Glomerular visceral epithelial cell (primary cell): ENCODE measurements around the gene CDH13.

Experiments used
- DNase-seq: peaks from one replicate; pipeline ENCODE4 v3.0.0-alpha.2; 2016; ENCODE audit errors: extremely low spot score

Gene CDH13

DNA sequence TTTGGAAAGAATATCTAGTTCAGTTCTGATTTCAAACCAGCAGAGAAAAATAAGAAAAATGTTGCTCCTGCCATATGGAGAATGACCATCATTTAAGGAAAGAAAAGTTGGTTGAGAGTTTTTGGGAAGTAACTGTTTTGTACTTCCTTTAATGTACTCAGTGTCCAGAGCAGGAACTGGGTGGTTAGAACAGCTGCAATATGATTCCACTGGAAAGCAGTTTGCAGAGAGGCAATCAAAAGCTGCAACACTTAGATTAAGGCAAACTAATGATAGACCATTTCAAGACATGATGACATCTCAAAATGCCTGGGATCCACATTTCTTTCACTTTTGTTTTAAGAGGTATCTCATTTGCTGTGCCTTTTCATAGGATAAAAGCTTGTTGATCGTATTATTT is 867.7 kb downstream of the CDH13 start:
- DNase-seq = no peak

DNA sequence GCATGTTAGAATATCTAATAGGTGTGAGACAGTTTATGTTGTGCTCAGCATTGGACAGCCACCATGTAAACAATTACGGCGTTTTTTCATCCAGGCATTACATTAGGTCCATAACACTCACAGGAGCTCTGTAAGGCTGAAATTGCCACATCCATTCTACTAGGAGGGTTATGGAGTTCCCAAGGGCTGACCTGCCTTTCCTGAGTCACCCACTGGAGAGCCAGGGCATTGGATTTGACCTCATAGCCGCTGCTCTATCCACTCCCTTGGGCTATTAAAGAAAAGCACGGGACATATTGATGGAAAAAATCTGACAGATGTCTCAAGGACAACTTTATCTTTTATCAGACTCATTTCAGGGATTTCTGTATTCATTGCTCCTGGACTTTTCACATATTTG is 874.7 kb downstream of the CDH13 start:
- no peak for DNase-seq

DNA sequence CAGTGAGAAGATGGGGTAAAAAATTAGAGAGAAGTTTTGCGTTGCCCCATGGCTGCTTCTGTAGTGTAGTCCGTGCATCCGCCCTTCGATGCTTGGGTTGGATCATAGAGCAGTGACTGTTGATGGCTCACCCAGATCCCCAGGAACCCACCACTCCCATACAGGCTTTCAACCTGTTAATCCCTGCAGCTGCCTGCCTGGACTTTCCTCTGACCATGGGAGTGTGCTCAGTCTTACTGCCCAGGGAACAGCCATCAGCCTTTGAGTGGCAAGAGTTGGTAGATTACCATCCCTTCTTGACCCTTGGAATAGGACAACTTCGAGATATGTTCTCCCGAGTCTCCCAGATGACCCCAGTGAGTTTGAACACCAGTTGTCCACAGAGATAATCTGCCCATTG is 881.5 kb downstream of the CDH13 start:
- DNase-seq = no peak

GRCh38 chr16:83509316-83509715 is 882.5 kb downstream of the CDH13 start:
- DNase-seq = no peak

DNA sequence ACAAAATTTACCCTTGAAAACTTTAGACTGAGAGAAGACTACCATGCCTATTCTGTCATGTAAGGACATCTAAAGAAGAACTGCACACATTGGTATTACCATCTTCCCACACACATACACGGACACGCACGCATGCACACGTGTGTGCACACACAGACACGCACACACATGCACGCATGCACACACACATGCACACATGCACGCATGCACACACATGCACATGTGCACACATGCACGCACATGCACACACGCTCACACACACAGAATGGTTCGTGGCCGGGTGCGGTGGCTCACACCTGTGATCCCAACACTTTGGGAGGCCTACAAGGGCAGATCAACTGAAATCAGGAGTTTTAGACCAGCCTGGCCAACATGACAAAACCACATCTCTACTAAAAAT is 884.1 kb downstream of the CDH13 start:
- DNase-seq = no peak

GRCh38 chr16:83513008-83513755 is 886.4 kb downstream of the CDH13 start:
- DNase-seq = peak; percentile 61

DNA sequence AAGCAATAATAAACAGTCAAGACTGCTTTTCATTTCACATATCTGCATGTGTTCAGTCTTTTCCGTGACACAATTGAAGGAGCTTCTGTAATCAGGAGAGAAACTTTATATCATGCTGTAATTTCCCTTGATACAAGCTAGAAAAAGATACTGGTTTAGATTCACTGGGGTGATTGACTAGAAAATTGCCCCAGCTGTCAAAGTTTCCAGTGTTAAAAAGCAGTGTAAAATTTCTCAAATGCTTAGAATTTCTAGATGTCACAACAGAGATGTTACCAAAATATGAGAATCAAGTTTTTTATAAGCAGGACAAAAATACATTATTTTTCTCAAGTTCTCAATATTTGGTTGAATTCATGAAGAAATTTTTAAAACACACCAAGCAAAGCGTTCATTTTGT is 888.6 kb downstream of the CDH13 start:
- DNase-seq = no peak

DNA sequence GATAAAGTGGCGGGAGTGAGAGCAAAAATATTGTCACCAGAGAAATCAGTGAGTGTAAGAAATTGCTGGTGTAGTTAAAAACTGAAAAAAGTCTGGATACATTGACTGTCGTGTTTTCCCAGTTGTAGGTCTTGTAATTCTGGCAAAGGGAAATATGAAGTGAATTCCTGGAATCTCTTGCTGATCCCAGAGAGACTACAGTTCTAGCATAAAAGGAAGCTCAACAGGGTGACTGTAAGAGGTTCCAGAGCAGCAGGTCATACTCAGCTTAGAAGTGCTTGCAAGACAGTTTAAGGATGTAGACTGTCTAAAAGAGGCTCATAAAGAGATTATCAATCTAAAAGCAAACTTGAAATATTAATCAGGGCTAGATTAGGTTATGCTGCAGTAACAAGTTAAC is 890.2 kb downstream of the CDH13 start:
- DNase-seq = no peak

GRCh38 chr16:83517398-83517797 is 890.6 kb downstream of the CDH13 start:
- no peak for DNase-seq

GRCh38 chr16:83520596-83520995 is 893.8 kb downstream of the CDH13 start:
- DNase-seq = no peak

GRCh38 chr16:83530293-83530692 is 903.5 kb downstream of the CDH13 start:
- no peak for DNase-seq

- DNase-seq = no peak
These were observed 905.9 kb downstream of the CDH13 start for GRCh38 chr16:83532634-83533033.

DNA sequence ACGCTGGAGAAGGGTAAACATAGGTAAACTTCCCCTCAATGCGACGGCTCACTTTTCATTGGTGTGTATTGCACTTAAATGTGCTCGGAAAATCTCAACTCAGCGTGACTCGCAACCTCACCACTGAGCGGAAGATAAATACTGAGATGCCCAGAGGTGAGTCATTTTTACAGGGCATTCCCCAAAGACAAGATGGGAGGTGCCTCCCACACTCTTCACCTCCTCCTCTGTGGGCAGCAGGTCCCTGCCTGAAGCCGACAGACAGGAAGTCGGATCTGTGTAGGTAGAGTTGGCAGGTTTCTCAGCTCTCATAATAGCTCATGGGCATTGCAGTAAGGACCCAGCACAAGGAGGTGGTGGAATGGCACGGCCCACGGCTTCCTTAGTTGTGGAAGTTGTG is 906.4 kb downstream of the CDH13 start:
- peak; percentile 83 for DNase-seq

GRCh38 chr16:83538707-83539106 is 911.9 kb downstream of the CDH13 start:
- DNase-seq = no peak

- no peak for DNase-seq
These were observed 913.1 kb downstream of the CDH13 start for GRCh38 chr16:83539736-83540490.

- DNase-seq = no peak
These were observed 914.5 kb downstream of the CDH13 start for GRCh38 chr16:83541231-83541630.

- no peak for DNase-seq
These were observed 915.7 kb downstream of the CDH13 start for GRCh38 chr16:83542491-83542890.

DNA sequence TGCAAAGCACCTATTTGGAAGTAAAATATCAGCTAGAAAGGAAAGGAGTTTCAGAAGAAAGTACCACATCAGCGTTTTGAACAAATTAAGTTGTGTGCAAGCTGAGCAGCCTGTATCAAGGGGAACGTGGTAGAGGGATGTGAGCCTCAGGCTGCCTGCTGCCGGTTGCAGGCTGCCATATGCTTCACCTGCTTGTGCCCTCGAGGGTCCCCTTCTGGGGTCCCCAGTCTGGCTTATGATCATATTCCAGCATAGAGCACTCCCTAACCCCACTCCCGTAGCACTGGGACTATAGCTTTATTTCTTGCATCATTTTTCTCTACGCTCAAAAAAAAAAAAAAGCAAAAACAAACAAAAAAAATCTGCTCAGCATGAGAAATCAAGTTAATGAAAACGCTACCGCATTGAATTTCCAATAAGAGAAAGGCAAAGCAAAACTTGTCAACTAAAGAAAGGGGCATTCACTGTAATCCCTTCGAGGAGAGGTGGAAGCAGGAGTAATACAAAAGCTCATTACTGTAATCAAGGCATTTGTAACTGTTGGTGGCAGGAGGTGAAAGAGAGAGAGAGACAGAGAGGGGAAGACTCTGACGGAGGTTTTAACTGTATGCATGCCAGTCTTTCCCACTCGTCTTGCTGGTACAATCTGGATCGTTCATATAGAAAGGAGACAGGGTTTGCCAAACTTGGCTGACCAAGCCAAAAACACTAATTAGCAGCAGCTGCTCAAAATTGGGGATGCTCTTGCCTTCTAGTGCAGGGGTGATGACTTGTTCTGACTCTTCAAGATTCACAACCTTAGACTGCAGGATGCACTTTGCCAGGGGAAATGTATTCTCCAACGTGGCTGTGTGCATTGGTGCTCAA is 922.8 kb downstream of the CDH13 start:
- DNase-seq = no peak

DNA sequence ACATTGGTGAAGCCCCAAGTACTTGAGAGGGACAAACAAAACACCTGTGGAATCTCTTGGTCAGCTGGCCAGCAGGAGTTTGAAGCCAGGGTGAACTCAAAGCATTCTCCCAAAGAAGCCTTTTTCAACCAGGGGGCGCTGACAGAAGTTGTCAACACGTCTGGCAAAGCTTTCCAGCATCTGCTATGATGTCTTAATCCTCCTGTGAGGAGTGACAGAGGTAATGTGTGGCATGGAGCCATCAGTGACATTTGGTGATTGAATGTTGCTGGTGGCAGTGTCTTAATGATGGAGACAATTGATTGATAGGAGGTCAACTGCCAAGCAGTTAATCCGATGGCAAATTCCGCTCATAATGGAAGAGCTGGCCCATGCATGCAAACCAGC is 923.4 kb downstream of the CDH13 start:
- DNase-seq = no peak

- DNase-seq = peak; percentile 76
These were observed 925.5 kb downstream of the CDH13 start for GRCh38 chr16:83552228-83552627.

- DNase-seq = no peak
These were observed 926.2 kb downstream of the CDH13 start for GRCh38 chr16:83552930-83553329.

DNA sequence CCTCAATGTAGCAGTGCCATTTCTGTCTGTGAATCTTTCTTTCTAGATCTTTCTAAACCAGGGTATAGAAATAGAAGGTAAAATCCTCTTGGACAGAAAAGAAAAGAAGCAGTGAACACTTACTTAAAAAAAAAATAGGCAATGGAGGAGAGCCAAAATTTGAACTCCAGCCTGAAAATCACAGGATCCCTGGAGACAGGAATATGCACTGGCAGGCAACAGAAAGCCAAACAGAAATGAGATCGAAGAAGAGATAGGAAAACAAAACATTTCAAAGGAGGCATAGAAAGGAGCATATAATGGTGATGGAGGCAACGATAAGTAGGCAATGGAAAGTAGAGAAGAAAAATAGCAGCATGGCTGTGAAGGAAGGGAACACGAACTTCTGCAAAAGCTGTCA is 927.3 kb downstream of the CDH13 start:
- DNase-seq = no peak

DNA sequence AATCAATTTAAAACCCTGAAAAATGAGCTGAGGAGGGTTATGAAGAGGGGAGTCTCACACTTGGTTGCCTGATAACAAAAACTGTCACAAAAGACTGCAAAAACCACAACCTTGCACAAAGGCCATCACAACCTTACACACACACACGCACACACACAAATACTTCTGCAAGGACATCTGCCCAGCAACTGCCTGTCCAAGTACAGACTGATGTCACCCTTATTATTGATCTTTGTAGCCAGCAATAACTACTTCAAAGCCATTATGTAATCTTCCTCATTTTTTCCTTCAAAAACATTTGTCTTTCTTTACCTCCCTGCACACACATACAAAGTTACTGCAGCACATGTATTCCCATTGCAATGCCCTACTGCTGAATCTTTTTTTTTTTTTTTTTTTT is 927.8 kb downstream of the CDH13 start:
- DNase-seq = no peak
